Gastrocnemius medialis (tissue), 4 donors: ENCODE results near the gene DGKE.

Source experiments
- POLR2A ChIP-seq, 2 donors: fragments of 450-650 bp; IDR thresholded peaks; one replicate each; pipeline ENCODE4 v1.6.1; 2017; ENCODE audit warnings: antibody characterized with exemption in 2 of 2, mild to moderate bottlenecking in 2 of 2, moderate library complexity in 2 of 2
- TF ChIP-seq, protein P1 (sequence below), 5 experiments: fragments of 450-650 bp in 3 of 5; fragments of 200-600 bp in 2 of 5; sonication (generic) in 2 of 5; IDR thresholded peaks in 4 of 5; conservative IDR thresholded peaks in 1 of 5; 1 replicate in 4 of 5; 2 replicates in 1 of 5; pipeline ENCODE4 v1.5.1; 2016 to 2019; ENCODE audit warnings: antibody characterized with exemption in 5 of 5, mild to moderate bottlenecking in 3 of 5, moderate library complexity in 3 of 5

DNA sequence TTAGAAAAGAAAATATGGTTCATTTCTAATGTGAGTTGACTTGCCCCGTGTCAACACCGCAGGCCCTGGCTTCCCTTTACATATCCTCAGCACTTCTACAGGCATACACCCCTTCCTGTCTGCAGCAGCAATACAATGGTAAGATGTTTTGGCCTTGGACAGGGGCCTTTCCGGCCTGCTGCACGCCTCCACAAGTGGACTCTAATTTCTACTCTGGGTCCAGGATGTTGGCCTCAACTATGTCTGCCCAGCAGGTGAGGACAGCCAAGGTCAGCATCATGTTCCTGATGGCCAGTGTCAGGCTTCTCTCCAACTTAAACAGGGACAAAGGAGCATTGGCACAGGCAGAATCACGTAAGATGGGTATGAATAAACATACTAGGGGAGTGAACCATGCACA lies 11.2 kb upstream of the DGKE start:
- TF ChIP-seq, protein P1, sequence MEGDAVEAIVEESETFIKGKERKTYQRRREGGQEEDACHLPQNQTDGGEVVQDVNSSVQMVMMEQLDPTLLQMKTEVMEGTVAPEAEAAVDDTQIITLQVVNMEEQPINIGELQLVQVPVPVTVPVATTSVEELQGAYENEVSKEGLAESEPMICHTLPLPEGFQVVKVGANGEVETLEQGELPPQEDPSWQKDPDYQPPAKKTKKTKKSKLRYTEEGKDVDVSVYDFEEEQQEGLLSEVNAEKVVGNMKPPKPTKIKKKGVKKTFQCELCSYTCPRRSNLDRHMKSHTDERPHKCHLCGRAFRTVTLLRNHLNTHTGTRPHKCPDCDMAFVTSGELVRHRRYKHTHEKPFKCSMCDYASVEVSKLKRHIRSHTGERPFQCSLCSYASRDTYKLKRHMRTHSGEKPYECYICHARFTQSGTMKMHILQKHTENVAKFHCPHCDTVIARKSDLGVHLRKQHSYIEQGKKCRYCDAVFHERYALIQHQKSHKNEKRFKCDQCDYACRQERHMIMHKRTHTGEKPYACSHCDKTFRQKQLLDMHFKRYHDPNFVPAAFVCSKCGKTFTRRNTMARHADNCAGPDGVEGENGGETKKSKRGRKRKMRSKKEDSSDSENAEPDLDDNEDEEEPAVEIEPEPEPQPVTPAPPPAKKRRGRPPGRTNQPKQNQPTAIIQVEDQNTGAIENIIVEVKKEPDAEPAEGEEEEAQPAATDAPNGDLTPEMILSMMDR (IDR thresholded peaks at IDR 0.05 in 4 of 5, conservative IDR thresholded peaks at IDR 0.05 in 1 of 5) = no peak
- no peak for TF ChIP-seq POLR2A (IDR thresholded peaks at IDR 0.05)
